HTERT RPE-1 (cell line): ENCODE measurements around the gene TET1.
"Not testable (repeated sequence)": the region's sequence is repeated elsewhere in the genome, so short reads cannot be mapped to it uniquely, and the experiment has no call there.

Experiments
- in situ Hi-C: fragments of 300-500 bp; cut with MboI; formaldehyde crosslinking; loops from 4 replicates; pipeline ENCODE4 v1.14.3; 2020; ENCODE audit warnings: low sequenced_read_pairs

The TET1 gene

GRCh38 chr10:68562661-68563570 is 2.8 kb downstream of the TET1 start:
- in situ Hi-C loops = no loop called here

GRCh38 chr10:68564712-68565111 is 4.6 kb downstream of the TET1 start:
- in situ Hi-C loops = no loop called here

- in situ Hi-C loops = no loop called here
Observed at GRCh38 chr10:68565658-68566057, 5.5 kb downstream of the TET1 start.

- in situ Hi-C loops = no loop called here
Observed at GRCh38 chr10:68566351-68566750, 6.2 kb downstream of the TET1 start.

- in situ Hi-C loops = no loop called here
Observed at GRCh38 chr10:68566955-68567354, 6.8 kb downstream of the TET1 start.

GRCh38 chr10:68572151-68572550 is 12.0 kb downstream of the TET1 start:
- in situ Hi-C loops = no loop called here

- in situ Hi-C loops = no loop called here
Observed at GRCh38 chr10:68574051-68574450, 13.9 kb downstream of the TET1 start.

GRCh38 chr10:68576118-68576517 is 16.0 kb downstream of the TET1 start:
- in situ Hi-C loops = no loop called here

GRCh38 chr10:68578974-68579373 is 18.8 kb downstream of the TET1 start:
- in situ Hi-C loops = no loop called here

GRCh38 chr10:68584187-68584586 is 24.1 kb downstream of the TET1 start:
- in situ Hi-C loops = not testable (repeated sequence)

GRCh38 chr10:68586606-68587305 is 26.6 kb downstream of the TET1 start:
- in situ Hi-C loops = no loop called here

- in situ Hi-C loops = no loop called here
Observed at GRCh38 chr10:68594405-68594804, 34.3 kb downstream of the TET1 start.

- in situ Hi-C loops = no loop called here
Observed at GRCh38 chr10:68595513-68595912, 35.4 kb downstream of the TET1 start.

GRCh38 chr10:68597407-68597806 is 37.3 kb downstream of the TET1 start:
- in situ Hi-C loops = no loop called here

GRCh38 chr10:68598978-68599770 is 39.0 kb downstream of the TET1 start:
- in situ Hi-C loops = no loop called here

- in situ Hi-C loops = no loop called here
Observed at GRCh38 chr10:68599771-68600040, 39.6 kb downstream of the TET1 start.

- in situ Hi-C loops = no loop called here
Observed at GRCh38 chr10:68600041-68600778, 40.1 kb downstream of the TET1 start.

- in situ Hi-C loops = no loop called here
Observed at GRCh38 chr10:68601501-68602265, 41.5 kb downstream of the TET1 start.

GRCh38 chr10:68602434-68602833 is 42.3 kb downstream of the TET1 start:
- in situ Hi-C loops = no loop called here

GRCh38 chr10:68603766-68604165 is 43.6 kb downstream of the TET1 start:
- in situ Hi-C loops = no loop called here
